Body of pancreas (tissue), 4 donors: ENCODE data around the gene EZH1. TPM values are rescaled to one million over a fixed set of nuclear protein-coding genes. Genes with fewer than 3 reads are reported as not detected.

Source experiments
- ATAC-seq: fragments of 150-250 bp; one replicate; pipeline ENCODE4 v1.9.1; 2016
- DNase-seq, 4 donors: peaks; one replicate each; pipeline ENCODE4 v3.0.0-alpha.2; 2019
- H3K27ac ChIP-seq, 4 donors: fragments of 200-600 bp; sonication (generic); 1 replicate in 3 of 4; 2 replicates in 1 of 4; pipeline versions ENCODE4 v1.5.1 to v1.6.1; 2016 to 2019; ENCODE audit warnings: mild to moderate bottlenecking in 1 of 4, mixed read lengths in 1 of 4, moderate library complexity in 1 of 4
- H3K27me3 ChIP-seq, 2 donors: fragments of 200-600 bp; sonication (generic); one replicate each; pipeline ENCODE4 v1.6.0; 2016; ENCODE audit warnings: mild to moderate bottlenecking in 1 of 2
- H3K36me3 ChIP-seq, 2 donors: fragments of 200-600 bp; sonication (generic); replicated peaks in 1 of 2; 2 replicates each; pipeline ENCODE4 v1.5.1; 2016; ENCODE audit warnings: low read depth in 2 of 2; ENCODE audit not compliant: insufficient read depth in 1 of 2
- H3K4me1 ChIP-seq: fragments of 200-600 bp; sonication (generic); one replicate; pipeline ENCODE4 v1.6.0; 2016
- H3K4me3 ChIP-seq, 2 donors: fragments of 200-600 bp; sonication (generic); 1 replicate in 1 of 2; 2 replicates in 1 of 2; pipeline ENCODE4 v1.5.1; 2016 to 2019
- H3K9me3 ChIP-seq, 3 donors: fragments of 200-600 bp; sonication (generic); 1 replicate in 2 of 3; 2 replicates in 1 of 3; pipeline ENCODE4 v1.5.1; 2016
- CTCF ChIP-seq, 7 experiments: fragments of 450-650 bp in 4 of 7; fragments of 200-600 bp in 3 of 7; sonication (generic) in 3 of 7; IDR thresholded peaks; one replicate each; pipeline ENCODE4 v1.5.1; 2016 to 2019; ENCODE audit warnings: antibody characterized with exemption in 7 of 7
- POLR2A ChIP-seq, 3 donors: fragments of 450-650 bp; IDR thresholded peaks; one replicate each; pipeline ENCODE4 v1.6.1; 2016; ENCODE audit warnings: antibody characterized with exemption in 3 of 3, mild to moderate bottlenecking in 2 of 3
- WGBS, 2 donors: methylation state at CpG; one replicate each; pipeline ENCODE4 v1.1.5; 2017; 5-methylcytosine and 5-hydroxymethylcytosine counted together
- intact Hi-C: fragments of 100-400 bp; cut with DNase I; formaldehyde crosslinking; loops from one replicate; pipeline ENCODE4 v1.15.1; 2023
- total RNA-seq, 2 donors: library from RNA; depleted of rRNA; stranded (reverse); fragments of >200 nt; gene quantifications; one replicate each; pipeline ENCODE4 v1.1.0, GENCODE V29; 2016

The EZH1 gene
- total RNA-seq, 2 donors from 2014 or later = 19.1 to 28.5 TPM

GRCh38 chr17:42687707-42688320, 57.0 kb downstream of the EZH1 start:
- no peak overlapping the region for H3K27ac ChIP-seq
- H3K36me3 ChIP-seq = no peaks in the 10 kb centered on the region
- H3K9me3 ChIP-seq = no peaks in the 10 kb centered on the region
- no peak overlapping the region for H3K4me3 ChIP-seq
- DNase-seq (no peak), ATAC-seq (no peak)
- H3K4me1 ChIP-seq = peaks cover 8% of the 10 kb centered on the region
- 76 to 77% methylated on average over 27 of the region's 27 CpGs for WGBS, 2 donors
- TF ChIP-seq CTCF (IDR thresholded peaks at IDR 0.05) = no peak
- no peak for TF ChIP-seq POLR2A (IDR thresholded peaks at IDR 0.05)
- intact Hi-C loops = no loop called here
- no peaks in the 10 kb centered on the region for H3K27me3 ChIP-seq

GRCh38 chr17:42686520-42687128, 58.2 kb downstream of the EZH1 start:
- 69 to 79% methylated on average over 32 of the region's 32 CpGs for WGBS, 2 donors
- TF ChIP-seq POLR2A (IDR thresholded peaks at IDR 0.05) (no peak), CTCF (IDR thresholded peaks at IDR 0.05) (no peak)
- DNase-seq = no peak
- no peaks in the 10 kb centered on the region for H3K27me3 ChIP-seq
- no peaks in the 10 kb centered on the region for H3K36me3 ChIP-seq
- no peak overlapping the region for H3K4me3 ChIP-seq
- H3K4me1 ChIP-seq = peaks cover 17% of the 10 kb centered on the region
- no peak for ATAC-seq
- no peaks in the 10 kb centered on the region for H3K9me3 ChIP-seq
- no peak overlapping the region for H3K27ac ChIP-seq
- intact Hi-C loops = no loop called here

GRCh38 chr17:42685831-42686230, 59.0 kb downstream of the EZH1 start:
- Histone ChIP-seq H3K27ac (no peak overlapping the region), H3K9me3 (no peaks in the 10 kb centered on the region), H3K4me3 (no peak overlapping the region), H3K27me3 (no peaks in the 10 kb centered on the region), H3K36me3 (no peaks in the 10 kb centered on the region), H3K4me1 (peaks cover 21% of the 10 kb centered on the region)
- no peak for DNase-seq
- intact Hi-C loops = no loop called here
- no peak for TF ChIP-seq CTCF (IDR thresholded peaks at IDR 0.05)
- no peak for TF ChIP-seq POLR2A (IDR thresholded peaks at IDR 0.05)
- WGBS, 2 donors = 72 to 74% methylated on average over 12 to 14 of the region's 14 CpGs
- ATAC-seq = no peak

GRCh38 chr17:42684929-42685556, 59.8 kb downstream of the EZH1 start:
- ATAC-seq (no peak), DNase-seq (no peak)
- Histone ChIP-seq H3K4me3 (no peak overlapping the region), H3K9me3 (no peaks in the 10 kb centered on the region), H3K27me3 (no peaks in the 10 kb centered on the region), H3K4me1 (peaks cover 28% of the 10 kb centered on the region), H3K36me3 (no peaks in the 10 kb centered on the region), H3K27ac (no peak overlapping the region)
- intact Hi-C loops = loop anchor here (5.0 kb wide), 2 partner anchors 68 to 108 kb away; partner anchors contain the start of gene PSMC3IP
- WGBS, 2 donors = 59 to 85% methylated on average over 36 to 47 of the region's 50 CpGs
- TF ChIP-seq POLR2A (IDR thresholded peaks at IDR 0.05) = no peak
- TF ChIP-seq CTCF (IDR thresholded peaks at IDR 0.05) = no peak
